Erythroblast (primary cell): ENCODE measurements around the gene TBXA2R.

Experiments used
- GATA1 ChIP-seq: IDR thresholded peaks from 2 replicates; pipeline ENCODE4 v1.6.1; 2011; ENCODE audit warnings: low read depth, mild to moderate bottlenecking, control low read depth, low read length, moderate library complexity
- POLR2A ChIP-seq: IDR thresholded peaks from 2 replicates; pipeline ENCODE4 v1.6.1; 2011; ENCODE audit warnings: mild to moderate bottlenecking, low read length

DNA sequence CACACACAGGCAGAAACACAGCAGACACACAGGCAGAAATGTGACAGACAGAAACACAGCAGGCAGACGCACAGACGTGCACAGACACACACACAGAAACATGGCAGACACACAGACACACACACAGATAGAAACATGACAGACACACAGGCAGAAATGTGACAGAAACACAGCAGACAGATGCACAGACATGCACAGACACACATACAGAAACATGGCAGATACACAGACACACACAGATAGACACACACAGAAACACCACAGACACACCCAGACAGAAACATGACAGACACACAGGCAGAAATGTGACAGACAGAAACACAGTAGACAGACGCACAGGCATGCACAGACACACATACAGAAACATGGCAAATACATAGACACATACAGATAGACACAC lies 1.3 kb downstream of the TBXA2R start:
- TF ChIP-seq POLR2A (no peak), GATA1 (no peak)
